Jurkat, Clone E6-1 (cell line): ENCODE measurements around the gene LZTR1.
"Not testable (repeated sequence)": the region's sequence is repeated elsewhere in the genome, so short reads cannot be mapped to it uniquely, and the experiment has no call there.

Experiments
- DNase-seq: peaks from one replicate; pipeline ENCODE4 v3.0.0-alpha.2; 2011; ENCODE audit warnings: low read depth, low spot score
- H3K4me3 ChIP-seq: 2 replicates; pipeline ENCODE4 v1.5.1; 2011; ENCODE audit warnings: mild to moderate bottlenecking, low read length, control low read depth, moderate library complexity

The LZTR1 gene

GRCh38 chr22:21026783-21027692 is 44.9 kb downstream of the LZTR1 start:
- no peak overlapping the region for H3K4me3 ChIP-seq
- DNase-seq: no peak

- no peak for DNase-seq
- H3K4me3 ChIP-seq: no peak overlapping the region
These were observed 46.5 kb downstream of the LZTR1 start for GRCh38 chr22:21028277-21029251.

GRCh38 chr22:21029486-21030025 is 47.5 kb downstream of the LZTR1 start:
- H3K4me3 ChIP-seq: no peak overlapping the region
- no peak for DNase-seq

- no peak overlapping the region for H3K4me3 ChIP-seq
These were observed 47.9 kb downstream of the LZTR1 start for GRCh38 chr22:21030032-21030431.

GRCh38 chr22:21030621-21031544 is 48.8 kb downstream of the LZTR1 start:
- no peak overlapping the region for H3K4me3 ChIP-seq
- no peak for DNase-seq

More at GRCh38 chr22:21030032-21030431, 47.9 kb downstream of the LZTR1 start:
- DNase-seq: no peak

- no peak overlapping the region for H3K4me3 ChIP-seq
- no peak for DNase-seq
These were observed 49.5 kb downstream of the LZTR1 start for GRCh38 chr22:21031545-21032036.

- no peak for DNase-seq
- H3K4me3 ChIP-seq: no peak within 1 kb of the TSS
These were observed 50.2 kb downstream of the LZTR1 start, which contains the start of gene SLC7A4 for GRCh38 chr22:21032037-21032867. Gene SLC7A4, minus strand, starts transcription at chr22:21032561. Its CDS starts 749 bp downstream, at chr22:21031812.

- H3K4me3 ChIP-seq: no peak overlapping the region
- DNase-seq: no peak
These were observed 51.0 kb downstream of the LZTR1 start for GRCh38 chr22:21032868-21033688.

GRCh38 chr22:21033895-21034294 is 51.8 kb downstream of the LZTR1 start:
- H3K4me3 ChIP-seq: no peak overlapping the region
- DNase-seq: no peak

- no peak for DNase-seq
- H3K4me3 ChIP-seq: no peak overlapping the region
These were observed 52.9 kb downstream of the LZTR1 start for GRCh38 chr22:21034989-21035388.

GRCh38 chr22:21038405-21038804 is 56.3 kb downstream of the LZTR1 start:
- no peak for DNase-seq
- no peak overlapping the region for H3K4me3 ChIP-seq

GRCh38 chr22:21039158-21039557 is 57.1 kb downstream of the LZTR1 start:
- not testable (repeated sequence) for DNase-seq, H3K4me3 ChIP-seq

- DNase-seq: no peak
- H3K4me3 ChIP-seq: no peak overlapping the region
These were observed 59.8 kb downstream of the LZTR1 start for GRCh38 chr22:21041937-21042336.

GRCh38 chr22:21042978-21043859 is 61.1 kb downstream of the LZTR1 start:
- no peak for DNase-seq
- no peak overlapping the region for H3K4me3 ChIP-seq

GRCh38 chr22:21043860-21044535 is 61.9 kb downstream of the LZTR1 start:
- no peak overlapping the region for H3K4me3 ChIP-seq
- no peak for DNase-seq
